ENCODE measurements around the gene KCNIP1.

DNA sequence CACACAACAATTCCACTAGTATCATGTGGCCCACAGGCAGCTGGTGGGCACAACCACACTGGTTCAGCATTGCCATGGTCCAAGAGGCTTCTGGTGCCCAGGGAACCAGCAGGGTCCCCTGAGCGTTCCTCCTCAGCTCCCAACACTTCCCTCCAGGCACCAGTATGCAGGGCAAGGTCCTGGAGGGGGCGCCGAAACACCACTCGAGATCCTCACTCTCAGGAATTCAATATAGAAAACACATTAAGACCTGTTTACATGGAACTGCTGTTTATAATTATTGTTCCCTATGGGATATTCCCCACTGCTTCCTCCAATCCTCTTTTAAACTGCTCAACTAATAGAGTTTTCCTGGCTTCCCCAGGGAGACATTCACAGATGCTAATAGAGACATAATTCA, 187.8 kb downstream of the KCNIP1 start:
- TF ChIP-seq, protein P1, sequence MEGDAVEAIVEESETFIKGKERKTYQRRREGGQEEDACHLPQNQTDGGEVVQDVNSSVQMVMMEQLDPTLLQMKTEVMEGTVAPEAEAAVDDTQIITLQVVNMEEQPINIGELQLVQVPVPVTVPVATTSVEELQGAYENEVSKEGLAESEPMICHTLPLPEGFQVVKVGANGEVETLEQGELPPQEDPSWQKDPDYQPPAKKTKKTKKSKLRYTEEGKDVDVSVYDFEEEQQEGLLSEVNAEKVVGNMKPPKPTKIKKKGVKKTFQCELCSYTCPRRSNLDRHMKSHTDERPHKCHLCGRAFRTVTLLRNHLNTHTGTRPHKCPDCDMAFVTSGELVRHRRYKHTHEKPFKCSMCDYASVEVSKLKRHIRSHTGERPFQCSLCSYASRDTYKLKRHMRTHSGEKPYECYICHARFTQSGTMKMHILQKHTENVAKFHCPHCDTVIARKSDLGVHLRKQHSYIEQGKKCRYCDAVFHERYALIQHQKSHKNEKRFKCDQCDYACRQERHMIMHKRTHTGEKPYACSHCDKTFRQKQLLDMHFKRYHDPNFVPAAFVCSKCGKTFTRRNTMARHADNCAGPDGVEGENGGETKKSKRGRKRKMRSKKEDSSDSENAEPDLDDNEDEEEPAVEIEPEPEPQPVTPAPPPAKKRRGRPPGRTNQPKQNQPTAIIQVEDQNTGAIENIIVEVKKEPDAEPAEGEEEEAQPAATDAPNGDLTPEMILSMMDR (IDR thresholded peaks at IDR 0.05): no peak
- TF ChIP-seq POLR2A (IDR thresholded peaks at IDR 0.05): no peak
